HG02885 (cell line): ENCODE results near the gene CNIH4.
"Not testable (repeated sequence)": the region's sequence is repeated elsewhere in the genome, so short reads cannot be mapped to it uniquely, and the experiment has no call there.

Experiments used
- ATAC-seq: cut with Tn5 transposase; IDR thresholded peaks from one replicate; pipeline ENCODE4 v1.9.1; 2021; ENCODE audit warnings: mild to moderate bottlenecking; ENCODE audit not compliant: unreplicated experiment, poor library complexity

The CNIH4 gene

GRCh38 chr1:224356685-224357625 lies at the start of gene CNIH4:
CNIH4 (plus strand) TSS chr1:224356879; CDS start chr1:224356925, 46 bp downstream.
- ATAC-seq, result peak; percentile 99

DNA sequence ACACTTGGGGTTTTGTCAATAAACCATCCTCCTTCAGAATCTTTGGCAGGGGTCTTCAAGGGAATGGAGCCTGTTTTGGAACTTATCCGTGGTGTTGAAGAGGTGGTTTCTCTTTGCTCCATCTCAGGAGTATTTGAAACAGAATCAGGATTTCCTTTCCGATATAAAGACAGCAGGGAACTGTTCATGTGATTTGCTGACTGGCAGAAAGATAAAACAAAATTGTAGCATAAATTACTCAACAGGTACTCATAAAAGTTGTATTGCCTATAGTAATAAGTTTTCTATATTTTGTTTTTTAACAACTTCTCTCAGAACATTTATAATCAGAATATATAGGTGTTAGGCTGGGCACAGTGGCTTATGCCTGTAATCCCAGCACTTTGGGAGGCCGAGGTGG lies 48.6 kb upstream of the CNIH4 start:
- no peak for ATAC-seq

DNA sequence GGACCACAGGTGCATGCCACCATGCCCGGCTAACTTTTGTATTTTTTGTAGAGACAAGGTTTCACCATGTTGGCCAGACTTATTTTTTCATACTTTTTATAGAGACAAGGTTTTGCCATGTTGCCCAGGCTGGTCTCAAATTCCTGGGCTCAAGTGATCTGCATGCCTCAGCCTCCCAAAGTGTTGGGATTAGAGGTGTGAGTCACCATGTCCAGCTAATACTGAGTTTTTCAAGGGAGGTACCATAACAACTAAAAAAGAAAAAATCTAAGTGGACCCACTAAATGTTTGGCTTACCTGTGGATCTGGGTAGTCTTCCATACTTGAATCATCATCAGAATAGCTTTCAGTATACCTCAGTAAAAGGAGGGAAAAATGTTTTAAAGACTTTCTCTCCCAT lies 45.2 kb upstream of the CNIH4 start:
- ATAC-seq, result not testable (repeated sequence)

DNA sequence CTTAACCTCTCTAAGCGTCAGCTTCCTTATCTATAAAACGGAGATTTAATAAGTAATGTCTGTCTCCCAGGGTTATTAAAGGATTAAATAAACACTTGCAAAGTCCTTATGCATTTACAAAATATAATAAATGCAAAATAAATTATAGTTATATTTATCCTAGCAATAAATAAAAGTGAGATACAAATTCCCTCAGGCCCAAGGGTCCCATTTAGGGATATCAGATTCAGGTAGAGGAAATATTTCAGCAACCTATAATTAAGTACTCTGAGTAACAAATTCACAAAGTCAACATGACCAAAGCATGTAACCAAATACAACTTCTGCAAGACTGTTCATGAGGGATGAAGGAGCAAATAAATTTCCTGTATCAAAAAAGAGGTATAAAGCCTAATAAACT lies 44.7 kb upstream of the CNIH4 start:
- ATAC-seq, result no peak

DNA sequence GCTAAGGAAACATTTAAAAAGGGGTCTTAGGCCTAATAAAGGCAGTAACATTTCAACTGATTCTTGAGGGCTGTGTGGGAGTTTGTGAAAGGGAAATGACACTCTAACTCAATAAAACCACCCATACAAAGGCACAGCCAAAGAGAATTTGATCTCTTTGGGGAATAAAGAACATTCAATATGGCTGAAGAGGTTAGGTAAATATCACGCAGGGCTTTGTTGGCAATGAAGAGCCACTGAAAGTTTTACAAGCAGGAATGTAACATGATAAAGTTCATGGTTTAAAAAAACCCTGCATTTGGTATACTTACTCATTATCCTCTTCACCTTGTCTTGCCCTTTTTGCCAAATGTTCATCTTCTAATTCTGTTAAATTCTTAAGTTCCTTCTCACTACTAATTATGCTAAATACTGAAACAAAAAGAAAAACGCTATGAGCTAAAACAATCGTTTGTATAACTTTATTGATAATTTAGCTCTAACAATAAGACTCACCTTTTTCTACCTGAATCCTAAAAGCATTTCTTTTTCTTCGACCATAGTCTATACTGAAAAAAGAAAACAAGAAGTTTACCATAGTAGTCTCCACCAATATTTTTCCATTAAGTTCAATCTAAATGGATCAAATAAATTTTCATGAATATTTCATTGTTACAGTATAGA lies 39.2 kb upstream of the CNIH4 start:
- ATAC-seq, result no peak

DNA sequence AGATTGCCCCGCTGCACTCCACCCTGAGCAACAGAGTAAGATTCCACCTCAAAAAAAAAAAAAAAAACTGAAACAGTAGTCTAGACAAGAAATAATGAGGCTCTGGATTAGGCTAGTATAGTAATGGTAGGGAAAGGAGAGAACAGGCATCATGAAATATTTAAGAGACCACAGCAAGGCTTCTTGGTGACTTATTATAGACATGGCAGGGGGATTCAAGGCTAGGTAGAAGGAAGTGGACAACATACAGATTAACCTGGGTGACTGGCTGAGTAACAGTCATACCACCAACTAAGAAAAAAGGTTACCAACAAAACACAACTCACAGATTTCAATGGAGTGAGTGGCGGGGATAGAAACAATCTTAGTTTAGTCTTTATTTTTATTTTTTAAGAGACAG lies 35.0 kb upstream of the CNIH4 start:
- ATAC-seq, result no peak

- no peak for ATAC-seq
These were observed 30.7 kb upstream of the CNIH4 start for GRCh38 chr1:224325959-224326358.

GRCh38 chr1:224328644-224329043 lies 28.0 kb upstream of the CNIH4 start:
- no peak for ATAC-seq

- no peak for ATAC-seq
These were observed 27.2 kb upstream of the CNIH4 start for GRCh38 chr1:224329484-224329841.

- ATAC-seq, result peak; percentile 81
These were observed 26.6 kb upstream of the CNIH4 start, which contains the start of gene NVL for GRCh38 chr1:224329842-224330753. NVL (minus strand) TSS chr1:224330172; CDS start chr1:224330127, 45 bp downstream.

DNA sequence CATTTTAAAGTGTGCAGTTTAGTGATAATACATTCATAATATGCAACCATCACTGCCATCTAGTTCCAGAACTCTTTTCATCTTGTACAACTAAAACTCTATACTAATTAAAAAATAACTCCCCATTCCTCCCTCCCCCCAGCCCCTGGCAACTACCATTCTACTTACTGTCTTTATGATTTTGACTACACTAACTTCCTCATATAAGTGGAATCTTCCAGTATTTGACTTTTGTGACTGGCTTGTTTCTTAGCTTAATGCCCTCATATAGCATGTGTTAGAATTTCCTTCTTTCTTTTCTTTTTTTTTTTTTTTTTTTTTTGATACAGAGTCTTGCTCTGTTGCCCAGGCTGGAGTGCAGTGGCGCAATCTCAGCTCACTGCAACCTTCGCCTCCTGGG lies 25.4 kb upstream of the CNIH4 start:
- no peak for ATAC-seq

DNA sequence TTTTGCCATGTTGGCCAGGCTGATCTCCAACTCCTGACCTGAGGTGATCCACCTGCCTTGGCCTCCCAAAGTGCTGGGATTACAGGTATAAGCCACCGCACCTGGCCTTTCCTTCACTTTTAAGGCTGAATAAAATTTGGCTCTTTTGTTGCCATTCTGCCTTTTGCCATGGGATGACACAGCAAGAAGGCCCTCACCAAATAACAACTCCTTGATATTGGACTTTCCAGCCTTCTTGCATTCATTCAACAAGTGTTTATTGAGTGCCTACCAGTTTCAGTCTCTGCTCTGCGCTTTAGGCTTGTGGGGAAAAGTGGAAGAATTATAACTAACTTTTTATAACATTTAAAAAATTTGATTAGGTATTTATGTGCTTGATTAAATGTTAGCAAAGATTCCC lies 24.9 kb upstream of the CNIH4 start:
- ATAC-seq, result no peak

DNA sequence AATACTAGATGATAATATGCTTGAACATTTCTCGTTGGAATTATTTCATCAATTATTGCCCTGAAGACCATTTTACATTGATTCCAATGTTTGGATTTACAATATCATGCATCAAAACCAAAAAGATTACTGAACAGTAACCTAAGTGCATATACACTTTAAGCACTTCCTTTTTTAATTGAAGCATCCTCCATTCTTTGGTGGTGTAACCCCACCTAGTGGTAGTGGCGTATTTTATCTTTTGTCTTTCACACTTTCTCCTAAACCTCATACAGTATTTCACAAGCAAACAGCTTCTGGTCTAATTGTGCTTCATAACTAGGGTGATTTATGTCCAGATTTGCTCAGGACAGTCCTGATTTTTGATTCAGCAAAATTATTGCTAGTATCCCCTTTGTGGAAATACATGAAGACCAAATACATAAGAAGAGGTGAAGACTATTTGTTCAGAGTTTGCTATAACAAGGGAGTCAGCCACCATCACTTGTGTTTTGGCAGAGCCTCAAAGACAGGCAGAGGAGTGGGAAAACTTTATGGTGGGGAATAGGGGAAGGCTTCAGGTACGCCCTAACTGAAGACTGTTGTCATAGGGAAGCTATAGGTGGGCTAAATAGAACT lies 23.3 kb upstream of the CNIH4 start:
- peak; percentile 52 for ATAC-seq

- no peak for ATAC-seq
These were observed 22.5 kb upstream of the CNIH4 start for GRCh38 chr1:224333939-224334786.

GRCh38 chr1:224338150-224338838 lies 18.4 kb upstream of the CNIH4 start:
- no peak for ATAC-seq

GRCh38 chr1:224339442-224340033 lies 17.1 kb upstream of the CNIH4 start:
- ATAC-seq, result no peak

- not testable (repeated sequence) for ATAC-seq
These were observed 16.0 kb upstream of the CNIH4 start for GRCh38 chr1:224340453-224341384.
